GM21723 (cell line): ENCODE measurements around the gene PRR30.

Experiments
- ATAC-seq: cut with Tn5 transposase; IDR thresholded peaks from one replicate; pipeline ENCODE4 v1.9.1; 2021; ENCODE audit warnings: mild to moderate bottlenecking, moderate library complexity; ENCODE audit not compliant: unreplicated experiment

The PRR30 gene

DNA sequence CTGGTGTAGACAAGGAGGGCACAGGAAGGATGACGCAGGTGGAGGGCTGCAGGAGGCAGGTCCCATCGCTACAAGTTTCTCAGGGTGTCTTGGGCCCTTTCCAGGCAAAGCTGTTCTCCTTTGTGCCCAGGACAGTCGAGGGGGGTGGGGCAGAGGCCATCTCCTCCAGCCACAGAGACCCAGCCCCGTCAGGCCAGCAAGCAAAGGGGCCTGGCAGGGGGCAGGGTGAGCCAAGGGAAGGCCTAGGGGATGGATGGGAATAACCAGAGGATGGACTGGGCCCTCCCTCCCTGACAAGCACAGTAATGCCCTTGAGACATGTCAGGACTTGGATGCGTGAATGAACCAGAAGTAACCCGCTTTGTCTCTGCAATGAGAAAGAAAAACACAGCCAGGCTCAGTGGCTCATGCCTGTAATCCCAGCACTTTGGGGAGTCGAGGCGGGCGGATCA lies 15.9 kb upstream of the PRR30 start:
- no peak for ATAC-seq

GRCh38 chr2:27154488-27154887 lies 15.3 kb upstream of the PRR30 start:
- ATAC-seq, result no peak

DNA sequence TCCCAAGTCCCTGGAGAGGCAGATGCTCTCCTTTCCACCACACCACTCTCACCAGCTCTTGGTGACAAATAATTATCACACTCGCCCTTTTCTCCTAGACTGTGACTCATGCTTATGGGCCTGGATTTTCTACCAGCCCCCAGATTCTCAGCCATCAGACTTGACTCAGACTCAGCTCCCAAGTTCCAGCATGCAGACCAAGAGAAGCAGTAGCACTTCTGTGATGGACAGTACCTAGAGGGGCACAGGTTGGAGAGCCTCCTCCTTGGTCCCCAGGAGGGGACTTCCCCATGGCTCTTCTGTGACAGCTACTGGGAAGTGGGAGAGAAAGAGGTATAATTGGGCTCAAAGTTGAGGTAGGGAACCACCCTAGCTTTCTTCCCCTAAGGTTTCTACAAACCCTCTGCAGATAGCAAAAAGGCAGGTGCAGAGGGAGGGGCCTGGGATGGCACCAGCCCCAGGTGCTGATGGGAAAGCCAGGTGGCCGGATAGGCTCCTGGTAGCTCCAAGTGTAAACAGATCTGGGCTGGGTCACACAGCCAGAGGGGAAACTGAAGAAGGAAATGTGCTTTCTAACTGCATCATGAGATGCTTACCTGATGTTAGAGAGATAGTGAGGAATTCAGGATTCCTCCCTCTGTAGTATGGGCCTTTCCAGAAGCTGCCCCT lies 13.7 kb upstream of the PRR30 start:
- ATAC-seq, result no peak

- ATAC-seq, result no peak
These were observed 13.0 kb upstream of the PRR30 start for GRCh38 chr2:27152102-27152795.

GRCh38 chr2:27150639-27151230 lies 11.5 kb upstream of the PRR30 start:
- no peak for ATAC-seq

GRCh38 chr2:27149570-27150405 lies 10.6 kb upstream of the PRR30 start:
- no peak for ATAC-seq

- ATAC-seq, result no peak
These were observed 9.7 kb upstream of the PRR30 start, which contains the start of gene TCF23 for GRCh38 chr2:27148801-27149439. Gene TCF23 (plus strand): TSS chr2:27149004. CDS start chr2:27149134, 130 bp downstream.

DNA sequence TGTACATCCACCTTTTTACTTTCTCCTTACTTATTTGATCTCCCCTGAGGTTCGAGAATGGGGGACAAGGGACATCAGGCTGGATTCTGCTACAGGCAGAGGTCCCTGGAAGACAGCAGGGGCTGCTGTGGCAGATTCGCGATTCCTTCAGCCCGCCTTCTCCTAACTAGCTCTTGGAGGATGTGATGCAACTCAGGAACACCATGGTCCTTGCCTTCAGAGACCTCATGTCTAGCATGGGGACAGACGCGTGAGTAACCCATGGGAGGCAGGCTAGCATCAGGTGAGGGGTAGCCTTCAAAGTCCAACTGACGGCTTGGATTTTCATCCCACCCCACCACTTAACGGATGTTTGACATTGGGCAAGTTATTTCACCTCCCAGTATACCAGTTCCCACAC lies 8.7 kb upstream of the PRR30 start:
- no peak for ATAC-seq

GRCh38 chr2:27145682-27146081 lies 6.5 kb upstream of the PRR30 start:
- no peak for ATAC-seq

GRCh38 chr2:27143285-27143684 lies 4.1 kb upstream of the PRR30 start:
- no peak for ATAC-seq

DNA sequence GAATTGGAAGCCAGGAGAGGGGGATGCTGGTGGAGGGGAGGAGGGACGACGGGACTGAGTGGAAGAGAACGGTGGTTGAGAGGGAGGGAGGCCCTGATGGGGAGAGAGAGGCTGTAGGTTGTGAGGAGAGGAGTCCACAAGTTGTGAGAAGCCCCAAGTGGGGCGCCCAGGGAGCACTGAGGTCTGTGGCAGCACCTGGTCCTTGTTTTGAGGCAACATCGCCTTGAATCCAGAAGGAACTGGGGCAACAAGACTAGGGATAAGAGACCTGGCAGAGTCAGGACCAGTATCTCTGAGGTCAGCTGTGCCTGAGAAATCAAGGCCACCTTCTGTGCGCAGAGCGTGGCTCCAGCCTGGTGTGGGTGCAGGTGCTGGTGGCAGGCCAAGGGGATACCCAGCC lies 1.1 kb downstream of the PRR30 start:
- ATAC-seq, result no peak

GRCh38 chr2:27137322-27137935 lies 1.8 kb downstream of the PRR30 start:
- ATAC-seq, result no peak

DNA sequence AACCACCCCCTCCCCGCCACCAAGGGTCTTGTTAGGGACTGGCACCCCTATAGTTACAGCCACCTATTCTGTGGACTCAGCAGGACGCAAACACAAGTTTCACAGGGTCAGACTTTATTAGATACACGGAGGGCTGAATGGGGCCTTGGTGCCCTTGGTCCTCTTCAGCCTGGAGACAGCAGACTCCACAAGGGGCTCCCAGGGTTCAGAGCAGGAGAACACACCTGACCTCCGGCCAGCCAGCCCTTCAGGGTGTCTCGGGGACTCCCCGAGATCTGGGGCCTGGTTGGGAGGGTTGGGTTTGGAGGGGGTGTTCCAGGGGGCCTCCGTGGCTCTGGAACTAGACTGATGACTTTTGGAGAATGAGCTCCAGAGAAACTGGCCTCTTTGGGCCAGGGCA lies 2.5 kb downstream of the PRR30 start:
- ATAC-seq, result no peak

GRCh38 chr2:27135478-27135955 lies 3.7 kb downstream of the PRR30 start:
- no peak for ATAC-seq

- no peak for ATAC-seq
These were observed 4.3 kb downstream of the PRR30 start for GRCh38 chr2:27134781-27135477.

GRCh38 chr2:27133905-27134780 lies 5.1 kb downstream of the PRR30 start, which contains the start of gene PREB:
Gene PREB (minus strand): TSS chr2:27134636. CDS start chr2:27134421, 215 bp downstream.
- ATAC-seq, result peak; percentile 80

DNA sequence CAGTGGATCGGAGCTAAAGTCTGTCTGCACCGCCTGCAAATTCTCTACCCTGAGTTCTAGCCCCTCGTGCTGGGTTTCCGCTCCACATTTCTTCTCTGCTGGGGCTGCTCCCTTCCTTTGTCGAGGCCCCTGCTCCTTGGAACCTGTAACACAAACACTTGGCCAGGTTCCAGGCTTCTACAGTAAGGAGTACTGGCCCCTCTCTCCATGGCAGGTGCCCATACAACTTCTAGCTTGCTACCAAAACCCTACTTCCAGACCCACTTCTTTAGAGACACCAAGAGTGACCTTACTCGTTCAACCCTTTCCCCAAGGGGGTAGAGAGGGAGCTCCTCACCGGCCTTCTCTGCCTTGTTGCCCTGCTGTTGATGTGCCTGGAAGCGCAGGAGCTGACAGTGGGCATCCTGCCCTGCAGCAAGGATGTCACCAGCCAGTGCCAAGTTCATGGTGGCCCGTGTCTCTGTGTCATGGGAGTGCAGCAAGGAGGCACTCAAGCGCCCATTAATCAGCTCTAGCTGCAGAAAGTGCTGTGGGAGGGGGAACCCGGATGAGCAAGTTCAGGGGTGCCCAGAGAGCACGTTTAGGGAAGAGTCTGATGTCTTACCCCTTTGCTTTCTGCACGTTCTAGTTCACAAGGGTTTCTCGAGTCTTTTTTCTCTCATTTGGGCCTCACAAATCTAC lies 5.9 kb downstream of the PRR30 start:
- no peak for ATAC-seq

DNA sequence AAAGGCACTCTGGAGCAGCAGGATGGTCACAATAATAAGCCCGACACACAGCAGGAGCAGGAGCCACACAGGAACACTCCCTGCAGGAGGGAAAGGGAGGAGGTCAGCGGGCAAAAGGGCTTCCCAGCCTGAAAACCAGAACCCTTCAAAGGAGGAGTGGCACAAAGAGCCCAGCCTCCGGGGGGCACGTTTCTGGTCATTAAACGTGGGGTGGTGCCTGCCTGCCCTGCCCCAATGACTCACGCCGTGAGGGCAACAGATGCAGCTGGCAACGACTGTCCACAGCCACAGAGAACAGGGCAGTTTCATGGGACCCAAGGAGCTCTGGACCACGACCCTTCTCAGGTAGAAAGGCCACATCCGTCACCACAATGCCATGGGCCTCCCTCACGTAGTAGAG lies 7.8 kb downstream of the PRR30 start:
- no peak for ATAC-seq
